G401 (cell line): ENCODE measurements around the gene SRMS. TPM values are rescaled to one million over a fixed set of nuclear protein-coding genes. Genes with fewer than 3 reads are reported as not detected.
"Not testable (repeated sequence)": the region's sequence is repeated elsewhere in the genome, so short reads cannot be mapped to it uniquely, and the experiment has no call there.

ENCODE experiments used
- DNase-seq: peaks from one replicate; pipeline ENCODE4 v3.0.0-alpha.2; 2015; ENCODE audit warnings: low spot score
- in situ Hi-C: cut with HindIII; loops from 2 replicates; pipeline ENCODE4 v1.10.0; 2016; ENCODE audit warnings: low sequenced_read_pairs, mixed read lengths
- total RNA-seq: library from RNA; depleted of rRNA; stranded (reverse); fragments of >200 nt; shearing (Covaris generic); gene quantifications from 2 replicates; pipeline ENCODE4 v1.2.3, GENCODE V29; 2014

Gene SRMS
- total RNA-seq, 1 experiment from 2014 or later = not detected

GRCh38 chr20:63580796-63581461 is 33.4 kb upstream of the SRMS start:
- DNase-seq = peak; percentile 76
- in situ Hi-C loops = no loop called here

- in situ Hi-C loops = no loop called here
- no peak for DNase-seq
These were observed 31.6 kb upstream of the SRMS start for GRCh38 chr20:63579017-63579694.

- no peak for DNase-seq
- in situ Hi-C loops = no loop called here
These were observed 30.9 kb upstream of the SRMS start for GRCh38 chr20:63578224-63579016.

- in situ Hi-C loops = no loop called here
- DNase-seq = peak; percentile 63
These were observed 29.9 kb upstream of the SRMS start for GRCh38 chr20:63577317-63577894.

- in situ Hi-C loops = no loop called here
- DNase-seq = no peak
These were observed 28.8 kb upstream of the SRMS start for GRCh38 chr20:63576311-63576710.

GRCh38 chr20:63574829-63575743 is 27.5 kb upstream of the SRMS start:
- no peak for DNase-seq
- in situ Hi-C loops = no loop called here

GRCh38 chr20:63574156-63574828 is 26.7 kb upstream of the SRMS start, which contains the start of gene HELZ2:
TSS of gene HELZ2 (minus strand) at chr20:63574239. CDS start at chr20:63572385, 1,854 bp downstream.
- DNase-seq = no peak
- in situ Hi-C loops = no loop called here

- in situ Hi-C loops = no loop called here
- no peak for DNase-seq
These were observed 26.1 kb upstream of the SRMS start for GRCh38 chr20:63573647-63574131.

GRCh38 chr20:63572788-63573646 is 25.5 kb upstream of the SRMS start:
- no peak for DNase-seq
- in situ Hi-C loops = no loop called here

- in situ Hi-C loops = no loop called here
These were observed 24.7 kb upstream of the SRMS start for GRCh38 chr20:63572071-63572787.

GRCh38 chr20:63571087-63571478 is 23.5 kb upstream of the SRMS start:
- DNase-seq, in situ Hi-C loops: not testable (repeated sequence)

More at GRCh38 chr20:63572071-63572787, 24.7 kb upstream of the SRMS start:
- DNase-seq = no peak

- no peak for DNase-seq
- in situ Hi-C loops = no loop called here
These were observed 22.9 kb upstream of the SRMS start for GRCh38 chr20:63570281-63571086.

GRCh38 chr20:63568986-63569949 is 21.7 kb upstream of the SRMS start:
- DNase-seq = peak; percentile 15
- in situ Hi-C loops = no loop called here

- in situ Hi-C loops = no loop called here
- DNase-seq = no peak
These were observed 20.8 kb upstream of the SRMS start for GRCh38 chr20:63568170-63568981.
